NCI-H82 treated with DMSO at 0.1 percent for 48 hours (cell line): ENCODE data around the gene NDUFA5.
"Not testable (repeated sequence)": the region's sequence is repeated elsewhere in the genome, so short reads cannot be mapped to it uniquely, and the experiment has no call there.

Experiments
- DNase-seq: peaks from one replicate; lab custom pipeline; 2025; ENCODE audit not compliant: unreplicated experiment; lab: John Stamatoyannopoulos, UW

NDUFA5 gene

DNA sequence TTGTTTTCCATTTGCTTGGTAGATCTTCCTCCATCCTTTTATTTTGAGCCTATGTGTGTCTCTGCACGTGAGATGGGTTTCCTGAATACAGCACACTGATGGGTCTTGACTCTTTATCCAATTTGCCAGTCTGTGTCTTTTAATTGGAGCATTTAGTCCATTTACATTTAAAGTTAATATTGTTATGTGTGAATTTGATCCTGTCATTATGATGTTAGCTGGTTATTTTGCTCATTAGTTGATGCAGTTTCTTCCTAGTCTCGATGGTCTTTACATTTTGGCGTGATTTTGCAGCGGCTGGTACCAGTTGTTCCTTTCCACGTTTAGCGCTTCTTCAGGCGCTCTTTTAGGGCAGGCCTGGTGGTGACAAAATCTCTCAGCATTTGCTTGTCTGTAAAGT, 31.1 kb downstream of the NDUFA5 start:
- not testable (repeated sequence) for DNase-seq

DNA sequence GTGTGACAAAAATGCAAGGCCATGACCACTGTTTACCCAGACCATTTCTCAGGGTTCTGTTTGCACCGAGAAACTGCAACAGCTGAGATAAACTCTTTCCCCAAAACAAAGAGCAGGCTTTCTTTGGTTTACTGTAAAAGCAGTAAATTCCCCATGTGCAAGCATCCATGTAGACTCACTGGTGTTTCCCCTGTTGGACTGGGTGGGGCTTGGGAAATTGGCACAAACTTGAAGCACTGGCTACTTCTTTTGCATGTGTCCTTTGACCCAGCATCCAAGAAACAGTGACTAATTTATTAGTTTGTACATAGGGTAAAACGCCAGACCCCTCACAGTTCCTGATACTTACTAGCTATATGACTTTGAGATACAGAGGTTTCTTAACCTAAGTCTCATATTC, 35.6 kb downstream of the NDUFA5 start:
- no peak for DNase-seq

DNA sequence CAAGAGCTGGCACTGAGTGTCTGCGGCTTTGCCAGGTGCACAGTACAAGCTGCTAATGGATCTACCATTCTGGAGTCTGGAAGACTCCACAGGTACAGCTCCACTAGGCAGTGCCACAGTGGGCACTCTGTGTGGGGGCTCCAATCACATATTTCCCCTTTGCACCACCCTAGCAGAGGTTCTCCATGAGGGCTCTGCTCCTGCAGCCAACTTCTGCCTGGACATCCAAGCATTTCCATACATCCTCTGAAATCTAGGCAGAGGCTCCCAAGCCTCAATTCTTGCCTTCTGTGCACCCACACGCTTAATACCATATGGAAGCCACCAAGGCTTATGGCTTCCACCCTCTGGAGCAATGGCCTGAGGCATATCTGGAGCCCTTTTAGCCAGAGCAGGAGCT, 52.4 kb downstream of the NDUFA5 start:
- no peak for DNase-seq

DNA sequence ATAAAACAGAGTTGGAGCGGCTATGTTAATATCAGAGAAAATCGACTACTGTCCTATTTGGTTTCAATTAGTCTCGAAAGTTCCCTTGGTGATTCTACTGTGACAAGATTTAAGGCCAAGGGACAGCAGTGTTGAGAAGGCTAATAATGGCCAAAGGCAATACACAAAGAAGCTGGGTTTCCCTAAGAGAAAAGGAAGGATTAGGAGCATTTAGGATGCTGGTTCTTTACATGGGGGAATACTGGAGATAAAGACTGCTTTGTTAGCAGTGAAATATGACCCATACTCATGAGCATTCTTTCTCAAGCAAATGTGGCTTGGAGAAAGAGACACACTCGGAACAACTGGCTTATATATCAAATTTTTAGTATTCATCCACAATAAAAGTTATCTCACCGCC, 55.4 kb downstream of the NDUFA5 start:
- no peak for DNase-seq

DNA sequence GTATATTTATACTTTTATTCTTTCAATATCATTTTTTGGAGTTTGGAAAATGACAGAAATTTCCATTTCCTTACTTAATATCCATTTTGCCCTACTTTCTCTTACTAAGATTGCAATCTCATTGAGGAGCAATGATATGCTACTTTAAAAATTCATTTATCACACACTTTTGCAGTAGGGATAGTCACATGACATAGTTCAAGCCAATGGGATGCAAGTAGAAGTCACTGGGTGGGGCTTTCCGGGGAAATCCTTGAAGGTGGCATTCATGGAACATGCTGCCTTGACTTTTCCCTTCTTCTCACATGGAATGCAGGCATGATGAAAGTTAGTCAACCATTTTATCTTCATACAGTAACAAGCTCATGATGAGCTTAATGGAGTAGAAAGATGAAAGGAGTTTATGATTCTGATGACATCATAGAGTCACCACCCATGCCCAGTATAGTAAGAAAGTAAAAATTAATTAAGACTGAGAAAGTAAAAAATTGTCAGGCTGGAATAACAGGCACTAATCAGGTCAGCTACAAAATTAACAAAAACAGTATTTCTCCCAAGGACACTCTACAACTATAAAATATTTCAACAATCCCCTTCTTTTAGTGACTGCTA, 56.6 kb downstream of the NDUFA5 start:
- DNase-seq, result no peak

DNA sequence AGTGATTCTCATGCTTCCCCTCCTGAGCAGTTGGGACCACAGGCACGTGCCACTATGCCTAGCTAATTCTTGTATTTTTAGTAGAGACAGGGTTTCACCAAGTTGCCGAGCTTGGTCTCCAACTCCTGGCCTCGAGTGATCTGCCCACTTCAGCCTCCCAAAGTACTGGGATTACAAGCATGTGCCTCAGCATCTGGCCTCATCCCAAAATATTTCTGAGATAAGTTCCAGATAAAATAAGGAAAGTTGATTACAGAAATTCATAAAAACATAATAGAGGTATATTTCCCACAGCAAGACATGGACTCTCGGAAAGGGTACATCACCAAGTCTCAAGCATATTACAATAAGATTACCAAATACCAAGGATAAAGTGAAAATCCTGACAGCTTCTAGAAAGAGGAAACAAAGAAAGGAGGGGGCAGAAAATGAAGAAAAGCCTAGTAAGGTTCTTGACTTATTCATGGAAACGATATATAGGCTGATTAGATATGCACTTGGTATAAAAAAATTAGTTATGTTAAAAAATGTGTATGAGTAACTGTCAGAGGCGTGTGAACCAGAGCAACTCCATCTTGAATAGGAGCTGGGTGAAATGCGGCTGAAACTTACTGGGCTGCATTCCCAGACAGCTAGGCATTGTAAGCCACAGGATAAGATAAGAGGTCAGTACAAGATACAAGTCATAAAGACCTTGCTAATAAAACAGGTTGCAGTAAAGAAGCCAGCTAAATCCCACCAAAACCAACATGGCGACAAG, 58.2 kb downstream of the NDUFA5 start:
- no peak for DNase-seq

DNA sequence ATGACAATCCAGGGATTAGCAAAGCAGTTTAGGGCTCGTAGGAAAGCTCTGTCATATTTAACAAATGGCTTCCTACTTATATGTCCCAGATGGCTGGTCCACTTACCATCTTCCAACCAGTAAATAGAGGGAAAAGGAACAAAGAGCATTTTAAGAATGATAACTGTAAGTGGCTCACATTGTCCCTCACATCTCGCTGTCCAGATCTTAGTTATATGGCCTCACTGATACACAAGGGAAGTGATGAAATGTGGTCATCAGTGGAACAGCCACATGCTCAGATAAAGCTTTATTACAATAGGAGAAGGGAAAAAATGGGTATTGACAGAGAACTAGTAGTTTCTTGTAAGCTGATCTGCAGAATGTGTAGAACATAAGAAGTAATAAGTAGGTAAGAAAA, 59.0 kb downstream of the NDUFA5 start:
- no peak for DNase-seq

DNA sequence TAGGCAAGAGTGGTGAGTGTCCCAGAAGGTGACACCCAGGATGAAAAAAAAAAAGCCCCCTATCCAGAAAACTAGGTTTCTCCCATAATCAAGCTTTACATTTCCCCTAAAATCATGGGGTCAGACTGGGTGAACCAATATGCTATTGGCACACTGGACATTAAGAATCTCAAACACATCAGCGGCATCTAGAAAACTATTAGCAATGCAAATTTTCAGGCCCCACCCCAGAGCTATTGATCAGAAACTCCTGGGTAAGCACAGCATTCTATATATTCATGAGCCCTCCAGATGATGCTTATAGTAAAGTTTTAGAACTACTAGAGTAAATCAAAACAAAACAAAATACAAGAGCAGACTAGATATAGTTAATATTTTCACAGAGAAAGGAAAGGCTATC, 59.6 kb downstream of the NDUFA5 start:
- DNase-seq, result no peak

DNA sequence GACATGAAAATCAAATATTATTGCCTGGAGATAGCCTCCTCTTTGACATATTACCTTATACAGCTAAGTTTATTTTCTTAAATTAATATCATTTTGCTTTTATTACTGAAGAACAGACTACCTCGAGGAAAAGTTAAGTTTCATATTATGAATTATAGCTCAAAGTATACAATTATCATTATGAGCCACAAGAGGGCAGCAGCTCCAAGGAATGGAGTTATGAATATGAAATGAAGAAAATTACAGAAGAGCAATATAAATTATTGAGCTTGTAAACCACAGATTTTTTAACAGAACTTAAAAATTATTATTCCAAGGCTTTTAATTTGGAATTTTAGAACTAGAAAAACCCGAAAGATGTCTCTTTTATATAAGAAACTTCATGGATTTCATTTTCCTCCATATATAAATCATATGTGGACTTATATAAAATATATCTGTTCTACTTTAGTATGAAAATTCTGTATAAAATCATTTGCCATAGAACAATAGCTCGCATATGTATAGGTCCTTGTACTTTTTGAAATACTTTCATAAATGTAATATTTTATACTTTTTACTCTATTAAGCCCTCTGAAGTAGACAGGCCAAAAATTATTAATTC, 63.3 kb downstream of the NDUFA5 start:
- no peak for DNase-seq

DNA sequence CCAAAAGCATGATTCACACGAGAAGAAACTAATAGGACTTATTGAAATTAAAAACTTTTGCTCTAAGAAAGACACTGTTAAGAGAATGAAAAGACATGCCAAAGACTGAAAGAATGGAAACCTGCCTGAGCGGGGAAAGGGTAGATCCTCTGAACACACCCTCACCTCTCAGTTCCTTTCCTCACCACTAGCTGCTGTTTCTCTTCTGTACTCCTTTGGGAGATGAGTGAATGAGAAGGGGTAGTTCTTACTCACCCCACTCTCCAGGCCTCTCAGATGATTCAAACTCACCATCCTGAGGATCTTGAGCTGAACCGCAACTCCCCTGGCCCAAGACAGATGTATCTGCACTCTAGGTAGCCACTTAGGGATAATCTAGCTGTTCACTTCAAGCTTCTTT, 65.1 kb downstream of the NDUFA5 start:
- no peak for DNase-seq
